Neural cell (in vitro differentiated cells): ENCODE results near the gene PKN1. TPM values are rescaled to one million over a fixed set of nuclear protein-coding genes. Genes with fewer than 3 reads are reported as not detected.
"Not testable (repeated sequence)": the region's sequence is repeated elsewhere in the genome, so short reads cannot be mapped to it uniquely, and the experiment has no call there.

Experiments
- H2AFZ ChIP-seq: fragments of 200-600, 300-800 bp; sonication (generic), shearing (Covaris generic); 2 replicates; pipeline ENCODE4 v1.6.0; 2014; ENCODE audit warnings: low read depth, mild to moderate bottlenecking, antibody characterized with exemption, low read length, moderate library complexity
- H3F3A ChIP-seq: fragments of 200-600 bp; shearing (Covaris generic); 2 replicates; pipeline ENCODE4 v1.6.1; 2016; ENCODE audit warnings: mild to moderate bottlenecking, moderate library complexity, mixed read lengths, antibody characterized with exemption, low read length; ENCODE audit not compliant: insufficient read depth, poor library complexity, severe bottlenecking
- H3K27ac ChIP-seq: fragments of 200-600, 300-800 bp; sonication (generic), shearing (Covaris generic); 2 replicates; pipeline ENCODE4 v1.5.1; 2014; ENCODE audit warnings: mild to moderate bottlenecking, low read length, moderate library complexity
- H3K27me3 ChIP-seq: fragments of 300-800, 200-600 bp; sonication (generic), shearing (Covaris generic); 2 replicates; pipeline ENCODE4 v1.6.0; 2014; ENCODE audit warnings: mild to moderate bottlenecking, low read depth, low read length, moderate library complexity; ENCODE audit not compliant: insufficient read depth
- H3K36me3 ChIP-seq: fragments of 300-800, 200-600 bp; sonication (generic), shearing (Covaris generic); 2 replicates; pipeline ENCODE4 v1.5.1; 2014; ENCODE audit warnings: mild to moderate bottlenecking, antibody characterized with exemption, low read length, moderate library complexity; ENCODE audit not compliant: insufficient read depth
- H3K4me2 ChIP-seq: fragments of 300-800, 200-600 bp; sonication (generic), shearing (Covaris generic); 2 replicates; pipeline ENCODE4 v1.6.0; 2014; ENCODE audit warnings: mild to moderate bottlenecking, low read length
- H3K4me3 ChIP-seq: fragments of 300-800, 200-600 bp; sonication (generic), shearing (Covaris generic); 2 replicates; pipeline ENCODE4 v1.5.1; 2014; ENCODE audit warnings: mild to moderate bottlenecking, low read length, moderate library complexity
- H3K79me2 ChIP-seq: fragments of 200-600 bp; shearing (Covaris generic); replicated peaks from 2 replicates; pipeline ENCODE4 v1.6.0; 2014; ENCODE audit warnings: mild to moderate bottlenecking, low read length, moderate library complexity; ENCODE audit not compliant: insufficient read depth
- H3K9ac ChIP-seq: fragments of 300-800, 200-600 bp; sonication (generic), shearing (Covaris generic); 2 replicates; pipeline ENCODE4 v1.6.1; 2016; ENCODE audit warnings: mild to moderate bottlenecking, low read length, mixed read lengths
- H3K9me2 ChIP-seq: fragments of 200-600 bp; shearing (Covaris generic); 2 replicates; pipeline ENCODE4 v1.6.1; 2016; ENCODE audit warnings: mild to moderate bottlenecking, low read length, mixed read lengths; ENCODE audit not compliant: insufficient read depth
- H3K9me3 ChIP-seq: fragments of 200-600, 300-800 bp; sonication (generic), shearing (Covaris generic); 2 replicates; pipeline ENCODE4 v1.6.1; 2016; ENCODE audit warnings: mild to moderate bottlenecking, mixed run types, low read length, moderate library complexity, mixed read lengths
- H4K20me1 ChIP-seq: fragments of 200-600 bp; shearing (Covaris generic); 2 replicates; pipeline ENCODE4 v1.6.1; 2016; ENCODE audit warnings: mild to moderate bottlenecking, mixed run types; ENCODE audit not compliant: insufficient read depth
- CTCF ChIP-seq: fragments of 450-650 bp; IDR thresholded peaks from 2 replicates; pipeline ENCODE4 v1.5.1; 2014; ENCODE audit warnings: antibody characterized with exemption, mild to moderate bottlenecking, moderate library complexity; ENCODE audit not compliant: poor library complexity, severe bottlenecking
- EP300 ChIP-seq: fragments of 450-650 bp; conservative IDR thresholded peaks from 2 replicates; pipeline ENCODE4 v1.6.1; 2014; ENCODE audit warnings: antibody characterized with exemption, mild to moderate bottlenecking, moderate library complexity; ENCODE audit not compliant: poor library complexity, severe bottlenecking
- EZH2 ChIP-seq: fragments of 200-600, 300-800 bp; shearing (Covaris generic), sonication (generic); IDR thresholded peaks from 2 replicates; pipeline ENCODE4 v1.6.1; 2014; ENCODE audit warnings: antibody characterized with exemption, low read length, borderline replicate concordance, mild to moderate bottlenecking; ENCODE audit not compliant: insufficient read depth, poor library complexity, severe bottlenecking
- MXI1 ChIP-seq: fragments of 450-650 bp; conservative IDR thresholded peaks from 2 replicates; pipeline ENCODE4 v1.6.1; 2014; ENCODE audit warnings: antibody characterized with exemption, mild to moderate bottlenecking; ENCODE audit not compliant: poor library complexity, severe bottlenecking
- POLR2AphosphoS5 ChIP-seq: IDR thresholded peaks from 2 replicates; pipeline ENCODE4 v1.6.1; 2012
- RAD21 ChIP-seq: fragments of 450-650 bp; conservative IDR thresholded peaks from 2 replicates; pipeline ENCODE4 v1.6.1; 2014; ENCODE audit warnings: antibody characterized with exemption, mild to moderate bottlenecking, moderate library complexity
- SMC3 ChIP-seq: fragments of 450-650 bp; conservative IDR thresholded peaks from 2 replicates; pipeline ENCODE4 v1.6.1; 2014; ENCODE audit warnings: antibody characterized with exemption, mild to moderate bottlenecking, moderate library complexity; ENCODE audit not compliant: poor library complexity
- TAF1 ChIP-seq: IDR thresholded peaks from 2 replicates; pipeline ENCODE4 v1.6.1; 2012; ENCODE audit warnings: low read depth
- polyA plus RNA-seq: library from polyadenylated mRNA; depleted of rRNA; stranded (reverse); fragments of >200 nt; gene quantifications from 2 replicates; pipeline ENCODE4 v1.2.3, GENCODE V29; 2014

Gene PKN1
- polyA plus RNA-seq, 1 donor from 2014 or later, result 64.4 TPM

- no peak overlapping the region for H3K4me2 ChIP-seq
- H3K9me3 ChIP-seq, result no peaks in the 10 kb centered on the region
- H2AFZ ChIP-seq, result no peak overlapping the region
- no peaks in the 10 kb centered on the region for H4K20me1 ChIP-seq
- no peaks in the 10 kb centered on the region for H3K36me3 ChIP-seq
- no peak overlapping the region for H3K27ac ChIP-seq
- no peaks in the 10 kb centered on the region for H3F3A ChIP-seq
- H3K9ac ChIP-seq, result no peak overlapping the region
- no peaks in the 10 kb centered on the region for H3K79me2 ChIP-seq
- TF ChIP-seq POLR2AphosphoS5 (no peak), EP300 (no peak), EZH2 (no peak), SMC3 (no peak), RAD21 (no peak), MXI1 (no peak)
- H3K27me3 ChIP-seq, result no peaks in the 10 kb centered on the region
- no peaks in the 10 kb centered on the region for H3K9me2 ChIP-seq
- H3K4me3 ChIP-seq, result no peak overlapping the region
Observed at GRCh38 chr19:14459703-14460102, 26.6 kb downstream of the PKN1 start.

DNA sequence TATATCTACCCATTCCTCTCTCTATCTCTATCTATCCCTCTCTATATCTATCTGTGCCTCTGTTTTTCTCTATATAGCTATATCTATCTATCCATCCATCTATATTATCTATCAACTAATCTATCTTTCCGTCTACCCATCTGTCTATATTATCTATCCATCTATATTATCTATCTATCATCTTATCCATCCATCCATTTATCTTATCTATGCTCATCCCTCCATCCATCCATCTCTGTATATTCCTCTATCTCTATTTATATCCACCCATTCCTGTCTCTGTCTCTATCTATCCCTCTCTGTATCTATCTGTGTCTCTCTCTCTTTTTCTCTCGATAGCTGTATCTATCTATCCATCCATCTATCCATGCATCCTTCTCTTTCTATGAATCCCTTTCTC lies 27.8 kb downstream of the PKN1 start:
- Histone ChIP-seq H3K27me3 (no peaks in the 10 kb centered on the region), H3K36me3 (no peaks in the 10 kb centered on the region), H3K9ac (no peak overlapping the region), H4K20me1 (no peaks in the 10 kb centered on the region), H3K4me3 (no peak overlapping the region), H3F3A (no peaks in the 10 kb centered on the region), H2AFZ (no peak overlapping the region), H3K4me2 (no peak overlapping the region), H3K9me3 (no peaks in the 10 kb centered on the region), H3K9me2 (no peaks in the 10 kb centered on the region), H3K79me2 (no peaks in the 10 kb centered on the region), H3K27ac (no peak overlapping the region)
- TF ChIP-seq EP300, result no peak
- no peak for TF ChIP-seq RAD21
- no peak for TF ChIP-seq EZH2
- no peak for TF ChIP-seq TAF1
- no peak for TF ChIP-seq CTCF
- TF ChIP-seq MXI1, result no peak
- TF ChIP-seq POLR2AphosphoS5, result no peak

DNA sequence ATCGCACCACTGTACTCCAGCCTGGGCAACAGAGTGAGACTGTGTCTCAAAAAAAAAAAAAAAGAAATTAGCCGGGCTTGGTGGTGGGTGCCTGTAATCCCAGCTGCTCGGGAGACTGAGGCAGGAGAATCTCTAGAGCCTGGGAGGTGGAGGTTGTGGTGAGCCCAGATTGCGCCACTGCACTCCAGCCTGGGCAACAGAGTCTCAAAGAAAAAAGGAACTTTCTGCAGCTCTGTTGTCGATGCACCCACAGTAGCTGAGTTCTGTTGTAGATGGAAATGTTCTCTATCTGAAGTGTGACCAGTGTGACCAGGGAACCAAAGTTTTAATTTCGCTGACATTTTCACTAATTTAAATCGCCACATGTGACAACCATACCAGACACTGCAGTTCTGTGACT lies 29.3 kb downstream of the PKN1 start:
- H3K36me3 ChIP-seq, H4K20me1 ChIP-seq, H3K4me3 ChIP-seq, H3K9me3 ChIP-seq, H3K79me2 ChIP-seq, H2AFZ ChIP-seq, H3K4me2 ChIP-seq, H3F3A ChIP-seq, H3K27ac ChIP-seq, H3K9me2 ChIP-seq, H3K9ac ChIP-seq, H3K27me3 ChIP-seq: not testable (repeated sequence)

- Histone ChIP-seq H3K9me2 (no peaks in the 10 kb centered on the region), H3K9me3 (no peaks in the 10 kb centered on the region), H3K4me3 (no peak overlapping the region), H4K20me1 (no peaks in the 10 kb centered on the region), H3K4me2 (no peak overlapping the region), H3K27ac (no peak overlapping the region), H3F3A (no peaks in the 10 kb centered on the region), H3K79me2 (no peaks in the 10 kb centered on the region), H2AFZ (no peak overlapping the region), H3K9ac (no peak overlapping the region), H3K27me3 (no peaks in the 10 kb centered on the region), H3K36me3 (no peaks in the 10 kb centered on the region)
- TF ChIP-seq TAF1, result no peak
- TF ChIP-seq RAD21, result no peak
- TF ChIP-seq EZH2, result no peak
- no peak for TF ChIP-seq POLR2AphosphoS5
Observed at GRCh38 chr19:14463747-14464146, 30.6 kb downstream of the PKN1 start.
